ENCODE data around the gene MORN4.

DNA sequence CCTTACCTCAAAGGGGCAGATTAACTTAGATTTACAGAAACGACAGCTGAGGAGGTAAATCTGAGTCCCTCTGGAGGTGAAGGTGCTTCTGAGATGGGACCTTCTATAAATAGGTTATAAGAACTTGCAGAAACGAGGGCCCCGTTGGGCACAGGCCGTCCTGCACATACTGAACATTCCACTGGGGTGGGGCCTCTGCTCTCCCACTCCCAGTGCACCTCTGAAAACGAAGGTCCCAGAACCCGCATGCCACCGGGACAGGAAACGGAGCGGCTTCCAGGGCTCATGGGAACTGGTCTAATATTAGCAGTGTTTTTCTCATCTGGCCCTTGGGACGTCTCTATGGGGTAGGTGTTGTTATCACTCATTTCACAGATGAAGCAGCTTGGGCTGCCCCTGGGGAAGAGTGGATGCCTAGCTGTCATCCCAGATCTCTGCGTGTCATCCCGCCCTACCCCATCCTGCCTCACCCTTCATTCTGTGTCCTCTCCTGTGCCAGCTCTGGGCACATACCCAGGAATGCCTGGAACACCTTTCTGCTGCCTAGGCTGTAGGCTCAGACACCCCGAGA is 24.2 kb downstream of the MORN4 start:
- no peak for TF ChIP-seq CTCF (conservative IDR thresholded peaks at IDR 0.05; ENCODE audit: low read length)
- TF ChIP-seq EZH2phosphoT487 (IDR thresholded peaks at IDR 0.05; ENCODE audit: borderline replicate concordance, low read depth, low read length) = no peak
